ENCODE results near the gene ZNF595.
"Not testable (repeated sequence)": the region's sequence is repeated elsewhere in the genome, so short reads cannot be mapped to it uniquely, and the experiment has no call there.

ZNF595 gene

GRCh38 chr4:52804-53479 lies at the start of gene ZNF595:
TSS of gene ZNF595 (plus strand) at chr4:53321. CDS start at chr4:53489, 168 bp downstream.
- DNase-seq = not testable (repeated sequence)

DNA sequence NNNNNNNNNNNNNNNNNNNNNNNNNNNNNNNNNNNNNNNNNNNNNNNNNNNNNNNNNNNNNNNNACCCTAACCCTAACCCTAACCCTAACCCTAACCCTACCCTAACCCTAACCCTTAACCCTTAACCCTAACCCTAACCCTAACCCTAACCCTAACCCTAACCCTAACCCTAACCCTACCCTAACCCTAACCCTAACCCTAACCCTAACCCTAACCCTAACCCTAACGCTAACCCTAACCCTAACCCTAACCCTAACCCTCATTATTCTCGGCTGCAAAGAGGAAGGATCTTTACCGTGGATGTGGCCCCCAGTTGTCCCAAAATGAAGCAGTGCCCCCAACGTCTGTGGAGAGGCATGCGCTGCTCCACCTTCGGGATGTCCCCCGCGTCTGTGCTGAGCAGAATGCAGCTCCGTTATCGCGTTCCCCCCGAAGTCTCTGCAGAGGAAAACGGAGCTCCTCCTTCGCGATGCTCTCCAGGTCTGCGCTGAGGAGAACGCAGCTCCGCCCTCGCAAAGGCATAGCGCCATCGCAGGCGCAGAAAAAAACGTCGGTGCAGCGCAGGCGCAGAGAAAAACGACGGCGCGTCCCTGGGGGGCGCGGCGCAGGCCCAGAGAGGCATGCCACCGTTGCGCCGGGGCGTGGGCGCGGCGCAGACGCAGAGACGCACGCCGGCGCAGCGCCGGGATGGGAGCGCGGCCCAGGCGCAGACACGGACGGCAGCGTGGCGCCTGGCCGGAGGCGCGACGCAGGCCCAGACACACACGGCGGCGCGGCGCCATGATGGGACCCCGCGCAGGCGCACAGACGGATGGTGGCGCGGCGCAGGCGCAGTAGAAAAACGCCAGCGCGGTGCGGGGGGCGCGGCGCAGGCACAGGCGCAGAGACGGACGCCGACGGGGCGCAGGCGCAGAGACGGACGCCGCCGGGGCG lies 42.9 kb upstream of the ZNF595 start:
- DNase-seq = not testable (repeated sequence)

GRCh38 chr4:11095-11815 lies 41.9 kb upstream of the ZNF595 start:
- not testable (repeated sequence) for DNase-seq

DNA sequence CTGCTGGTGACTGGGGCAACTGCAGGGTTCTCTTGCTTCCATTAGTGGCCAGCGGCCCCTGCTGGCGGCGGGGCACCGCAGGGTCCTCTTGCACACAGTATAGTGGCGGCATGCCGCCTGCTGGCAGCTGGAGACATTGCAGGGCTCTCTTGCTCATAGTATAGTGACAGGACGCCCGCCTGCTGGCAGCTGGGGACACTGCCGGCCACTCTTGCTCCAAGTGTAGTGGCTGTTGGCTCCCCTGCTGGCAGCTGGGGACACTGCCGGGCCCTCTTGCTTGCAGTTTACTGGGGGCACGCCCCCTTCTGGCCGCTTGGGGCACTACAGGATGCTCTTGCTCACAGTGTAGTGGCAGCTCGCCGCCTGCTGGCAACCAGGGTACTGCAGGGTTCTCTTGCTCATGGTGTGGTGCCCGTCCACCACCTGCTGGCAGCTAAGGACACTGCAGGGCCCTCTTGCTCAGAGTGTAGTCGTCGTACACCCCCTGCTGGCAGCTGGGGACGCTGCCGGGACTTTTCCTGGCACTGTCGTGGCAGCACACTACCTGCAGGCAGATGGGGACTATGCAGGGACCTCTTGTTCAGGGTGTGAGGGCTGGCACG lies 41.2 kb upstream of the ZNF595 start:
- not testable (repeated sequence) for DNase-seq

- not testable (repeated sequence) for DNase-seq
These were observed 35.0 kb upstream of the ZNF595 start for GRCh38 chr4:18128-18527.

DNA sequence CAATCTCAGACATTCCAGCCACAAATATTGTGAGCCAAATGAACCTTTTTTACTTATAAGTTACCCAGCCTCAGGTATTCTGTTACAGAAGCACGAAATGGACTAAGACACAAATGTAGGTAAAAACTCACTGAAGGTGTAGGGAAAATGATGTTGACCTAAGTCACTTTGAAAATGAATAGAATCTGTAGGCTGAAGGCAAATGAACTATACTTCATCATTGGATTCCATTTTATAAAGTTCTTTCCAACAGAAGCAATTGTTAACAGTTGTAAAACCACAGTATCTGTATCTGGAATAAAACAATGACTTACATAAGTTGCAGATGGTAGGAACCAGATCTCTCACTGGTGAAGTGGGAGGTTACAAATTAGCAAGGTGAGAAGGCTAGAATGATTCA lies 34.5 kb upstream of the ZNF595 start:
- not testable (repeated sequence) for DNase-seq

- not testable (repeated sequence) for DNase-seq
These were observed 30.2 kb upstream of the ZNF595 start for GRCh38 chr4:22882-23281.

DNA sequence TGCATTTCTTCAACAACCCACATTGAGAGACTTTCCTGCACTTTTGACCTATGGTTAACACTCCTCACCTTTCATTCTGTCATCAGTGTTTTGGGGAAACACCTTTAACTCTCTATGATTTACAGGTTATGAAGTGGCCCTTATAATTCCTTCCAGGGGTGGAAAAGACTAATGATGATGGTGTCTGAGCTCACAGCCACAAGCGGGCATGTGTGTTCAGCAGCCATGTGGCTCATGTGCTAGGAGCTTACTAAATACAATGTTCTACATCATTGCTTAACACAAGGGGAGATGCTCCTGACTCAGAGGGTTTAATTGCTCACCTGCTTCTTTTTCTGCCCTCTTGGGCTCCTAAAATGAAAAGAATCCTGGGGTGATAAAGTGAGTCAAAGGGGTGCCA lies 28.8 kb upstream of the ZNF595 start:
- DNase-seq = not testable (repeated sequence)

GRCh38 chr4:27501-27900 lies 25.6 kb upstream of the ZNF595 start:
- DNase-seq = not testable (repeated sequence)

GRCh38 chr4:28767-29542 lies 24.2 kb upstream of the ZNF595 start:
- not testable (repeated sequence) for DNase-seq

DNA sequence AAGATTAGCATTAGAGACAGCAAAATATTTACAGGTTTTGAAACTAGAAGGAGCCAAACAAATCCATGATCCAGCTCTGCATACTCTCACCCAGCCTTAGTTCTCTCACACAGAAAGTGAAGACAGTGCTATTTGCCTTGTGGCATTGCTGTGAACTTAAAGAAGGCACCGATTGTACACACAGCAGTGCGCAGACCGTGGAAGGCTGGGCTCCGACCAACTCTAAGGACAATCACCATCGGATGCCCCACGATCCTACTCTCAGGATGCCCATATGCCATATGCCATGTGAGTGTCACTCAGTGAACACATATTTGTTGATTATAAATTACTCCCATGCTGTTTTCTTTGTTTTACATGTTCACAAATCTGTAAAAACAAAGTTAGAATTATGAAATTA lies 19.8 kb upstream of the ZNF595 start:
- not testable (repeated sequence) for DNase-seq

DNA sequence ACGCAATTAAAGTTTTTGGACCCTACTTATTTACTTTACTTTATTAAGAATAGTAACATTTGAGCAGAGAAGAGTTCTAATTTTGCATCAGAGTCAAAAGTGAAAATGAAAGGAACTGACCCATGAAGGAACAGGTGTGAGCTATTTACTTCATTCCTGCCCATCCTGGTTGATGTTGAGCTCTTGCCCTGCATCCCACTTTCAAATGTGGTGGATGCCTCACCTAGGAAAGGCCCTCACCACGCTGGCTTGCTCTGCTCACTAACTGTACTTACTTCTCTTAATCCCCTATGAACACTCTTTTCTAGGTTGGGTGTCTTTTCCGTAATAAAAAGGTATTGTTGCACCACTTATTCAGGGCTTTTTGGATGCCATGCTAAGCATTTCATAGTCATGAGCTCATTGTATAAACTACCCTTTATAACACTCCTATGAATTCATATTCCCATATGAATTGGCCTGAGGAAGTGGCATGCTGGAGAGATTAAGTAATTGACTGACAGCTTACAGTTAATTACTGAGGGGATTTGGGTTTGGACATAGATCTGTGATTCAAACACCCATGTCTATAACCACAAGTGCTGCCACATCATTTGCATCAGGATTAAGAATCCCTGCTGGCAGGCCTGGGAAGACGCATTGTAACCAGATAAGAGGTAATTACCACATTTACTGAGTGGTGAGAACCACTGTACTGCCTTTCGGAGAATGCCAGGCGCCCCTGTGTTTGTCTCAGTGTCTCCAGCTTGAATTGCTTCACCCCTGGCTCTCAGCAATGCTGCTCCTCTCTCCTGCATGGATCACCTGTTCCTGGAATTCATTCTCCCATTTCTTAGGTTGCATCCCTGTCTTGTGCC lies 16.3 kb upstream of the ZNF595 start:
- not testable (repeated sequence) for DNase-seq

DNA sequence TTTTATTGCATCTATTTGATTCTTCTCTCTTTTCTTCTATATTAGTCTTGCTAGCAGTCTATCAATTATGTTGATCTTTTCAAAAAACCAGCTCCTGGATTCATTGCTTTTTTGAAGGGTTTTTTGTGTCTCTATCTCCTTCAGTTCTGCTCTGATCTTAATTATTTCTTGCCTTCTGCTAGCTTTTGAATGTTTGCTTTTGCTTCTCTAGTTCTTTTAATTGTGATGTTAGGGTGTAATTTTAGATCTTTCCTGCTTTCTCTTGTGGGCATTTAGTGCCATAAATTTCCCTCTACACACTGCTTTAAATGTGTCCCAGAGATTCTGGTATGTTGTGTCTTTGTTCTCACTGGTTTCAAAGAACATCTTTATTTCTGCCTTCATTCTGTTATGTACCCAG lies 14.9 kb upstream of the ZNF595 start:
- not testable (repeated sequence) for DNase-seq

DNA sequence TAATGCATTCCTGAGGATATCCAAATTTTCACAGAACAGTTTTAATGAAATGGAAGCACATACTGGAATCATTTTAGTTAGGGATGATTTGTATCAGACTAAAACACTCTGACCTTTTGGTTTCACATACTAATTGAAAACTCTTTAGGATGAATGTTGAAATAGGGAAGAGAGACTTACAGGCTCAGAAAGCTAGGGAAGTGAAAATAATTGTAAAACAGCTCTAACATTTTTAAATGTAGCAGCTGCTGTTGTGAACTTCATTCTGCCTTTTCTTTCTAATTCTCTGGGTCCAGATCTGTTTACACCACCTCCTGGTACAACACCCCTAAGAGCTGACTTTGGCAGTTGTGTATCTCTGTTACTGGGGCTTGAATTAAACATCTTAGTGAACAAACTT lies 9.7 kb upstream of the ZNF595 start:
- not testable (repeated sequence) for DNase-seq

GRCh38 chr4:51253-51652 lies 1.9 kb upstream of the ZNF595 start:
- DNase-seq = not testable (repeated sequence)

- not testable (repeated sequence) for DNase-seq
These were observed 1.4 kb upstream of the ZNF595 start for GRCh38 chr4:51655-52277.

GRCh38 chr4:53521-53920 lies 400 bp downstream of the ZNF595 start:
- DNase-seq = not testable (repeated sequence)

DNA sequence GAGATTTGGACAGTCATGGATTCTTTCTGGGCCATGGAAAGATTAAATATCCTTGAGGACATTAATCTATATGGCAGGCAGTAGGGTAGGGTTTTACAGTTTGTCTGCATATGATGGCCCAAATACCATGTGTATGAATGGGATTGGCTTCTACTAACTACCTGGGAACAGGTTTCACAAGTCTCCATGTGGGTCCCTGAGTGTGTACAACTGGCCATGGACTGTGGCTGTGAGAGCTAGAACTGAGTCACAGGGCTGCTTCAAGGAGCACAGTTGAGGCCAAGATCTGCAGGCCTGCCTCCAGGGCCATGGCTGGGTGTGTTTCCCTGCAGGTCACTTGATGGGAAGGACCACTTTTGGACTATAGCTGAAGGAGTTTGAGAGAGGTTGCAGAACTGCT lies 11.6 kb downstream of the ZNF595 start:
- not testable (repeated sequence) for DNase-seq

DNA sequence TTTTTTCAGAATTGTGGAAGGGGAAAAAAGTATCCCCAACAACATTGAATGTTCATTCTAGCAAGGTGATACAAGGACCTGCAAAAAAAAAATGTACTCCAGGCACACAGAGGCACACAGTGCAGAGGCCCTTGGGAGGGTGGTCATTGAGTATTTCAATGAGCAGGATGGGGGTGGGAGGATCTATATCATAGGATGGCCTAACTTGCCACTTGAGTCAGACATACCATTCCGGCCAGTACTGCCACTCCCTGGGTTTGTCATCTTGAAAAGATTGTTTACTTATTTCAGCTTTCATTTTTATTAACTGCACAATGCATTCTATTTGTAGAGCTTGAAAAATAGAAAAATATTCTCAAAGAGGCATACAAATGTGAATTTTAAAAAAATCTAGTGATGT lies 18.7 kb downstream of the ZNF595 start:
- DNase-seq = no peak

- DNase-seq = no peak
These were observed 32.8 kb downstream of the ZNF595 start for GRCh38 chr4:85951-86350.

All from NCI-H446 (cell line).